NB4 (cell line): ENCODE measurements around the gene SLC12A1.

Experiments used
- CTCF ChIP-seq: IDR thresholded peaks from one replicate; pipeline ENCODE4 v1.5.1; 2012; ENCODE audit warnings: low read depth, low read length
- MAX ChIP-seq: IDR thresholded peaks from 2 replicates; pipeline ENCODE4 v1.6.1; 2011; ENCODE audit warnings: low read depth, low read length
- MYC ChIP-seq: IDR thresholded peaks from 2 replicates; pipeline ENCODE4 v1.6.1; 2011; ENCODE audit warnings: low read depth, low read length
- POLR2A ChIP-seq: IDR thresholded peaks from 2 replicates; pipeline ENCODE4 v1.6.1; 2011; ENCODE audit warnings: mild to moderate bottlenecking; ENCODE audit not compliant: insufficient read length; ENCODE audit errors: extremely low read depth

GRCh38 chr15:48331796-48332641 is 125.9 kb downstream of the SLC12A1 start:
- TF ChIP-seq POLR2A, result peak; percentile 75
- no peak for TF ChIP-seq CTCF
- peak; percentile 51 for TF ChIP-seq MAX
- TF ChIP-seq MYC, result peak; percentile 87
